NCI-H2196 treated with DMSO at 0.1 percent for 48 hours (cell line): ENCODE data around the gene FREM2.

Experiments used
- DNase-seq: peaks from one replicate; lab custom pipeline; 2025; ENCODE audit not compliant: unreplicated experiment; lab: John Stamatoyannopoulos, UW

The FREM2 gene

GRCh38 chr13:38755793-38756192 is 68.9 kb downstream of the FREM2 start:
- DNase-seq = no peak

GRCh38 chr13:38758277-38758676 is 71.4 kb downstream of the FREM2 start:
- no peak for DNase-seq

- no peak for DNase-seq
Observed at GRCh38 chr13:38759390-38759789, 72.5 kb downstream of the FREM2 start.

GRCh38 chr13:38763446-38764381 is 76.8 kb downstream of the FREM2 start:
- DNase-seq = peak; percentile 1

- DNase-seq = no peak
Observed at GRCh38 chr13:38766799-38767198, 79.9 kb downstream of the FREM2 start.

- DNase-seq = no peak
Observed at GRCh38 chr13:38767506-38768265, 80.8 kb downstream of the FREM2 start.

- no peak for DNase-seq
Observed at GRCh38 chr13:38769526-38769925, 82.6 kb downstream of the FREM2 start.

GRCh38 chr13:38775085-38775484 is 88.2 kb downstream of the FREM2 start:
- no peak for DNase-seq

- no peak for DNase-seq
Observed at GRCh38 chr13:38777347-38778119, 90.7 kb downstream of the FREM2 start.

- no peak for DNase-seq
Observed at GRCh38 chr13:38781539-38781938, 94.7 kb downstream of the FREM2 start.

- DNase-seq = no peak
Observed at GRCh38 chr13:38784036-38784880, 97.4 kb downstream of the FREM2 start.

- DNase-seq = no peak
Observed at GRCh38 chr13:38785042-38785441, 98.2 kb downstream of the FREM2 start.

GRCh38 chr13:38785490-38785889 is 98.6 kb downstream of the FREM2 start:
- no peak for DNase-seq

GRCh38 chr13:38787550-38787949 is 100.7 kb downstream of the FREM2 start:
- no peak for DNase-seq

- DNase-seq = no peak
Observed at GRCh38 chr13:38796890-38797289, 110.0 kb downstream of the FREM2 start.

- DNase-seq = no peak
Observed at GRCh38 chr13:38803531-38803930, 116.7 kb downstream of the FREM2 start.

GRCh38 chr13:38804061-38804460 is 117.2 kb downstream of the FREM2 start:
- DNase-seq = no peak

- DNase-seq = no peak
Observed at GRCh38 chr13:38804536-38804935, 117.7 kb downstream of the FREM2 start.

GRCh38 chr13:38814331-38814730 is 127.5 kb downstream of the FREM2 start:
- no peak for DNase-seq

GRCh38 chr13:38819053-38819452 is 132.2 kb downstream of the FREM2 start:
- no peak for DNase-seq
